Vagina (tissue), 2 donors: ENCODE data around the gene IFNE.

Experiments used
- CTCF ChIP-seq, 3 experiments: fragments of 450-650 bp in 2 of 3; fragments of 200-600 bp in 1 of 3; sonication (generic) in 1 of 3; IDR thresholded peaks; one replicate each; pipeline ENCODE4 v1.5.1; 2017 to 2019; ENCODE audit warnings: antibody characterized with exemption in 3 of 3, mild to moderate bottlenecking in 2 of 3, moderate library complexity in 2 of 3
- POLR2A ChIP-seq, 2 donors: fragments of 450-650 bp; IDR thresholded peaks; one replicate each; pipeline ENCODE4 v1.6.1; 2017; ENCODE audit warnings: antibody characterized with exemption in 2 of 2, mild to moderate bottlenecking in 2 of 2, moderate library complexity in 2 of 2

- no peak for TF ChIP-seq CTCF (IDR thresholded peaks at IDR 0.05)
- TF ChIP-seq POLR2A (IDR thresholded peaks at IDR 0.05), result no peak
Measured at GRCh38 chr9:21491756-21492155, 9.6 kb upstream of the IFNE start.
